Measurements from ENCODE around the gene MXRA8. TPM values are rescaled to one million over a fixed set of nuclear protein-coding genes. Genes with fewer than 3 reads are reported as not detected.

The MXRA8 gene
- total and polyA plus RNA-seq, 9 of the 15 experiments (the other 6 are each of a cell fraction or from before 2014, with no cell fraction given): 0.66 to 11.3 (median 6.3) TPM

GRCh38 chr1:1307923-1308755 lies 50.2 kb downstream of the MXRA8 start, which contains the start of the genes ACAP3 and PUSL1 (continued):
- no peak; the same call in 1 of the 2 replicates for TF ChIP-seq PBX2 (CRISPR knock-in tag; IDR thresholded peaks at IDR 0.05; ENCODE audit: low read depth)
- no peak for TF ChIP-seq PBX2 (tag; conservative IDR thresholded peaks at IDR 0.05; ENCODE audit: low read depth)
- TF ChIP-seq CCNT2 (IDR thresholded peaks at IDR 0.05; ENCODE audit: borderline replicate concordance, extremely low read depth, insufficient read length, low read depth, low read length): peak; percentile 65
- TF ChIP-seq AFF1 (IDR thresholded peaks at IDR 0.05; ENCODE audit: low read depth in 1 of 2, partially characterized antibody in 2 of 2): no peak
- TF ChIP-seq RNF2 (IDR thresholded peaks at IDR 0.05): peak; percentile 51; the same call in 1 of the 2 replicates
- TF ChIP-seq AFF4 (CRISPR knock-in tag; IDR thresholded peaks at IDR 0.05): no peak; the same call in none of the 2 replicates
- no peak for TF ChIP-seq FOXK1 (CRISPR knock-in tag; IDR thresholded peaks at IDR 0.05; ENCODE audit: borderline replicate concordance)
- TF ChIP-seq CHD2 (IDR thresholded peaks at IDR 0.05; ENCODE audit: low read depth, low read length): peak; percentile 85
- no peak for TF ChIP-seq LEF1 (IDR thresholded peaks at IDR 0.05)
- no peak for TF ChIP-seq SRSF9 (IDR thresholded peaks at IDR 0.05; ENCODE audit: borderline replicate concordance, low read depth, low read length)
- TF ChIP-seq BRD4 (IDR thresholded peaks at IDR 0.05): 0 out of 2 replicates have a peak, but pooled peaks have one; percentile 31
- TF ChIP-seq SMARCC2 (IDR thresholded peaks at IDR 0.05; ENCODE audit: low read depth): no peak
- no peak for TF ChIP-seq ZNF583 (CRISPR knock-in tag; IDR thresholded peaks at IDR 0.05)
- peak; percentile 82 for TF ChIP-seq RBFOX2 (IDR thresholded peaks at IDR 0.05; ENCODE audit: low read depth, low read length)
- peak; percentile 74; the same call in 1 of the 2 replicates for TF ChIP-seq CGGBP1 (CRISPR knock-in tag; IDR thresholded peaks at IDR 0.05)
- no peak for TF ChIP-seq FOXJ2 (tag; IDR thresholded peaks at IDR 0.05)
- TF ChIP-seq ZNF23 (CRISPR knock-in tag; IDR thresholded peaks at IDR 0.05): no peak
